Measurements from ENCODE around the gene KRT80. TPM values are rescaled to one million over a fixed set of nuclear protein-coding genes. Genes with fewer than 3 reads are reported as not detected.

KRT80 gene
- total RNA-seq, 1 experiment from 2014 or later: 8.8 TPM

DNA sequence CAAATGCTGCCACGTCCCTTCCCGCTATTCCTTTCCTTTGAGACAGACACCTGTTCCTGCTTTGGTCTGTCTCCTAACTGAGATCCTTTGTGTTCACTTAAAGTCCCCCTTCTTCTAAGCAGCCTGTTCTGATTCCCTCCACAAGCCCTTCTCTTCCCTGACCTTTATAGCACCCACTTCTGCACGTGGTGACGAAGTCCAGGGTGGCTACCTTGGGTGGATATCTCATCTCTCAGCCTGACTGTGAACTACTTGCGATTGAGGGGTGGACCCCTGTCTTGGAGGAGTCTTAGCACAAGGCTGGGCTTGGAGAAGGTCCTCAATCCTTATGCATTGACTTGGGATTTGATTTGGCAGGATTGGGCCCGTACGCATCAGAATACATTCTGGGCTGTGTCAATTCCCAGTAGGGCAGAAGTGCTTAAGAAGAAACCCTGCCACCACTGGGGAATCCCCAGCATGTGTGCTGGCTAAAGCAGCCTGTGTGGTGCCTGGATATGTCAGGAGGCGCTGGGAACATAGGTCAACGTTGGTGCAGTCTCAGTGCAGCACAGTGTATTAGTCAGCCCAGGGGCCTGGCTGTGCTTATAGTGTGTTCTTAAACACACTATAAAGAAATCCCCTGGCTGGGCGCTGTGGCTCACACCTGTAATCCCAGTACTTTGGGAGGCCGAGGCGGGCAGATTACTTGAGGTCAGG, 23.6 kb downstream of the KRT80 start:
- Histone ChIP-seq H4K20me1 (ENCODE audit: insufficient read depth) (no peaks in the 10 kb centered on the region), H3K36me3 (ENCODE audit: control insufficient read depth in 1 of 2, insufficient read depth in 2 of 2, low read length in 2 of 2) (no peaks in the 10 kb centered on the region), H3K27ac (ENCODE audit: low read depth, low read length) (no peak overlapping the region), H3K79me2 (ENCODE audit: insufficient read depth, low read length) (no peaks in the 10 kb centered on the region), H3K9me3 (ENCODE audit: control insufficient read depth in 1 of 2, insufficient read depth in 1 of 2, low read depth in 1 of 2, low read length in 2 of 2) (no peaks in the 10 kb centered on the region), H3K4me2 (ENCODE audit: low read length) (no peak overlapping the region), H3K9ac (ENCODE audit: low read length) (0 out of 2 replicates have a peak overlapping the region, but pooled peaks have one; percentile 18), H3K27me3 (ENCODE audit: insufficient read depth, low read length) (peaks cover 7% of the 10 kb centered on the region; the same call in 1 of the 2 replicates), H3K4me3 (replicated peaks in 1 of 2; ENCODE audit: low read depth in 1 of 2, low read length in 2 of 2) (no peak overlapping the region), H3K9me2 (ENCODE audit: insufficient read depth) (no peaks in the 10 kb centered on the region), H3K4me1 (ENCODE audit: control insufficient read depth in 1 of 2, insufficient read depth in 2 of 2, low read length in 2 of 2) (peaks cover 22 to 58% of the 10 kb centered on the region in 2 experiments), H2AFZ (ENCODE audit: low read depth, low read length, poor library complexity, severe bottlenecking) (no peak overlapping the region)
- ChIA-PET RAD21 (ENCODE audit: low non-redundant PET in 1 of 2, low total read pairs in 2 of 2, uncharacterized antibody in 2 of 2, unreplicated experiment in 2 of 2) (no interaction called here), CTCF (no interaction called here), POLR2A (interaction anchor here (1.3 kb wide), 1 partner anchor 24 kb away, joined by 4 read pairs; no protein-coding TSS in a partner anchor)
- intact Hi-C loops (cut with micrococcal nuclease): no loop called here
- no peak for ATAC-seq
- TF ChIP-seq ZNF274 (IDR thresholded peaks at IDR 0.05; ENCODE audit: low read depth, low read length) (no peak), ELF1 (IDR thresholded peaks at IDR 0.05; ENCODE audit: borderline replicate concordance, low read depth) (no peak), SIN3A (IDR thresholded peaks at IDR 0.05; ENCODE audit: low read depth) (no peak), ZFX (IDR thresholded peaks at IDR 0.05) (no peak), CBX3 (IDR thresholded peaks at IDR 0.05; ENCODE audit: low read depth) (no peak), SP1 (IDR thresholded peaks at IDR 0.05; ENCODE audit: low read depth) (no peak)
- TF ChIP-seq, protein P1, sequence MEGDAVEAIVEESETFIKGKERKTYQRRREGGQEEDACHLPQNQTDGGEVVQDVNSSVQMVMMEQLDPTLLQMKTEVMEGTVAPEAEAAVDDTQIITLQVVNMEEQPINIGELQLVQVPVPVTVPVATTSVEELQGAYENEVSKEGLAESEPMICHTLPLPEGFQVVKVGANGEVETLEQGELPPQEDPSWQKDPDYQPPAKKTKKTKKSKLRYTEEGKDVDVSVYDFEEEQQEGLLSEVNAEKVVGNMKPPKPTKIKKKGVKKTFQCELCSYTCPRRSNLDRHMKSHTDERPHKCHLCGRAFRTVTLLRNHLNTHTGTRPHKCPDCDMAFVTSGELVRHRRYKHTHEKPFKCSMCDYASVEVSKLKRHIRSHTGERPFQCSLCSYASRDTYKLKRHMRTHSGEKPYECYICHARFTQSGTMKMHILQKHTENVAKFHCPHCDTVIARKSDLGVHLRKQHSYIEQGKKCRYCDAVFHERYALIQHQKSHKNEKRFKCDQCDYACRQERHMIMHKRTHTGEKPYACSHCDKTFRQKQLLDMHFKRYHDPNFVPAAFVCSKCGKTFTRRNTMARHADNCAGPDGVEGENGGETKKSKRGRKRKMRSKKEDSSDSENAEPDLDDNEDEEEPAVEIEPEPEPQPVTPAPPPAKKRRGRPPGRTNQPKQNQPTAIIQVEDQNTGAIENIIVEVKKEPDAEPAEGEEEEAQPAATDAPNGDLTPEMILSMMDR (IDR thresholded peaks at IDR 0.05 in 2 of 3, conservative IDR thresholded peaks at IDR 0.05 in 1 of 3; ENCODE audit: borderline replicate concordance in 1 of 3, insufficient read depth in 1 of 3, low read depth in 2 of 3, low read length in 2 of 3): no peak
- TF ChIP-seq, protein P2, sequence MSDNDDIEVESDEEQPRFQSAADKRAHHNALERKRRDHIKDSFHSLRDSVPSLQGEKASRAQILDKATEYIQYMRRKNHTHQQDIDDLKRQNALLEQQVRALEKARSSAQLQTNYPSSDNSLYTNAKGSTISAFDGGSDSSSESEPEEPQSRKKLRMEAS (IDR thresholded peaks at IDR 0.05): no peak
- no peak for DNase-seq (ENCODE audit: low read depth, low spot score)
- no TSS peak for BruUV-seq (replicated peaks)
